Kidney tubule cell (primary cell): ENCODE measurements around the gene PPIP5K1.

Experiments
- DNase-seq: peaks from one replicate; pipeline ENCODE4 v3.0.0-alpha.2; 2018; ENCODE audit warnings: low spot score

PPIP5K1 gene

DNA sequence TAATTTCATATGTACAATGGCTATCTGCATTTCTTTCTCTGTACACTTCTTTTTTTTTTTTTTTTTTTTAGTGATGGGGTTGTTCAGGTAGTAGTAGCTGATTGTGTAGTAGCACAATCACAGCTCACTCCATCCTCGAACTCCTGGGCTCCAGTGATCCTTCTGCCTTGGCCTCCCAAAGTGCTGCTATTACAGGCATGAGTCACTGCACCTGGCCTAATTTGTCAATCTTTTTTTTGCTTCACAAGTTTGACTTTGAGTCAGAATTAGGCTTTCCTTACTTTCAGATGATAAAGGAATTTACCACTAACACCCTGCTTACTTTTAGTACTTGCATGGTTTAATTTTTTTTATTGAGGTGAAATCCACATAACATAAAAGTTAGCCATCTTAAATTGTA, 44.6 kb downstream of the PPIP5K1 start:
- DNase-seq: no peak

DNA sequence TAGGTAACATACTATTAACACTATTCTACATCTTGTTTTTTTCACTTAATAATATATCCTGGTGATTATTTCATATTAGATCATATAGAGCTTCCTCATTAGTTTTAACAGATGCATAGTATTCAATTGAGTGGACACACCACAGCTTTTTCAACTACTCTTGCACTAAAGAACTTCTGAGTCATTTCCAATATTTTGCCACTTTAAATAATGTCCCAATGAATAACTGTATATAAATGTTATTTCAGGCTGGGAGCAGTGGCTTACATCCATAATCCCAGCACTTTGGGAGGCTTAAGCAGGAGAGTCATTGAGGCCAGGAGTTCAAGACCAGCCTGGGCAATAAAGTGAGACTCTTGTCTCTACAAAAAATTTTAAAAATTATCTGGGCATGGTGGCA, 45.7 kb downstream of the PPIP5K1 start:
- no peak for DNase-seq

DNA sequence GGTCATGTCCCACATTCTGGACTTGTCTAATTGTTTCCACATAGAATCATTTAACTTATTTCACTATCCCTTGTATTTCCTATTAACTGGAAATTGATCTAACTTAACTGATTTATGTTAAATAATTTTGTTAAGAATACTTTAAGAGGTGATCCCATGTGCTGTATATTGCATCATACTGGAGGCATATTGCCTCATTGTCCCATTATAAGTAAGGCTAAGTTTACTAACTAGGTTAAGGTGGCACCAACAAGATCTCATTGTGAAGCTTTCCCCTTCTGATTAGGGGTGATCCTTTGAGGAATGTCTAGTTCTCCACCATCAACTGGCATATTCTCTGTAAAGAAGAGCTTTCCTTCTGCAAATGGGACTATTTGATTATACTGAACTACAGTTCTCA, 48.2 kb downstream of the PPIP5K1 start:
- no peak for DNase-seq

DNA sequence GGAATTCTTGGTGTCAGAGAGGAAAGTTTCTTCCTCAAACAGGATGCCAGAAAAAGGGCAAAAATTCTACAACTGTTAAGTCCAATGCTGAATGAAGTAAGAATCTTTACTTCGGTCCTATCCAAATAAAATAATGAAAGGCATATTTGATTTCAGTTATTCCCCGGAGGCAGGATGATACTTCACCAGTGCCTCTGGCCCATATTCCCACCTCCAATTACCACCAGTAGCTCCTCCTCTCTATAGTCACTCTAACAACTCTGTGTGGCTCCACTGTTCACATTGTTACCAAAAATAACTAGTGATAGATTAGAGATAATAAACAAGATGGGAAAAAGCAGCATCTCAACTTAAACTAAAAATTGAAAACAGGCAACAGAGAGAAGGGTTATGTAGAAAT, 51.9 kb downstream of the PPIP5K1 start:
- DNase-seq: no peak

DNA sequence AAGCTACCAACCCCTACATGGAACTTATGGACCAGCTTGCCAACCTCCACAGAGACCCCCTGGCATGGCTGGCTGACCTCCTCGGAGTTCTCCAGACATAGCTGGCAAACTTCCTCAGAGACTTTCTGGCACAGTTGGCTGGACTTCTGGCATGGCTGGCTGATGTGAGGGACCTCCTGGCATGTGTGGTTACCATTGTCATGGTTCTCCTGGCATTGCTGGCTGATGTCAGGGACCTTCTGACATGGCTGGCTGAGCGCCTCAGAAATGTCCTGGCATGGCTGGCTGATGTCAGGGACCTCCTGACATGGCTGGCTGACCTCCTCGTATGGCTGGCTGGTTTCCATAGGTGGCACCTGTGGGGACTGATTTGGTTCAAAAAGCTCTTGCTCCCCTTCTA, 55.1 kb downstream of the PPIP5K1 start:
- DNase-seq: peak; percentile 86

DNA sequence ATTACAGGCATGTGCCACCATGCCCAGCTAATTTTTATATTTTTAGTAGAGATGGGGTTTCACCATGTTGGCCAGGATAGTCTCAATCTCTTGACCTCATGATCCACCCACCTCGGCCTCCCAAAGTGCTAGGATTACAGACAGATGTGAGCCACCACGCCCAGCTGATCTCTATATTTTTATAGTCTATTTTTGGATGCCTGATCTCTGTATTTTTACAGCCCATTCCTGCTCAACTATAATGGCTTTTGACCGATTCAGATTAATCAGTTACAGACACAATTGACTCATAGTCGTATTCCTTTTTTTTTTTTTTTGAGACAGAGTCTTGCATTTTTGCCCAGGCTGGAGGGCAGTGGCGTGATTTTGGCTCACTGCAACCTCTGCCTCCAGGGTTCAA, 57.2 kb downstream of the PPIP5K1 start:
- DNase-seq: peak; percentile 76

DNA sequence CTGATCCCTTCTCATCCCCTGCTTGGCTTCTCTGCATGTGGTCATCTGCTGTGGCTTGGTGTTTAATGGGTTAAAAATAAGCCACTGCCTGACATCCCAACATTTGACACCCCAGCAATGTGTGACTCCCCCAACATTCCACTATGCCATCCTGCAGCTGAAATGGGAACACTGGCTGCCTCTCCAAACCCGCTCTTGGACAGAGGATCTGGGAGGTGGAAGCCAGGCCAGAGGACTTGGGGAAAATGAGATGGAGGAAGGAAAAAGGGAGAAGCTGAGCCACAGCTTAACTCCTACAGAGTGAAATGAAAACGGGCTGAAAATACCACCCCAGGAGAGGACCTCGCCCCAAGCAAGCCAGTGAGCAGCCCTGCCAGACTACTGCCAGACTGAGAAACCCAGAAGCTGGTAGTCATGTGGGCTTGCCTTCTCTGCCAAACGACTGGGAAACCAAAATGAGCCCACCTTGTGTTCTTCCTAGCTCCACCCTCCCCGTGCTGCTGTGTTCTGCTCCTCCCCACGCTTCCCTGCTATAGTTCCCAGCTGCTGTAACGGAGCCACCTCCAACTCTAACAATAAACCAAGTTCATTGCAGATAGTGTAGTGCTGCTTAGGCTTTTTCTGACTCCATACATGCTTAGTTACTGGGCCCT, 58.9 kb downstream of the PPIP5K1 start:
- DNase-seq: no peak

DNA sequence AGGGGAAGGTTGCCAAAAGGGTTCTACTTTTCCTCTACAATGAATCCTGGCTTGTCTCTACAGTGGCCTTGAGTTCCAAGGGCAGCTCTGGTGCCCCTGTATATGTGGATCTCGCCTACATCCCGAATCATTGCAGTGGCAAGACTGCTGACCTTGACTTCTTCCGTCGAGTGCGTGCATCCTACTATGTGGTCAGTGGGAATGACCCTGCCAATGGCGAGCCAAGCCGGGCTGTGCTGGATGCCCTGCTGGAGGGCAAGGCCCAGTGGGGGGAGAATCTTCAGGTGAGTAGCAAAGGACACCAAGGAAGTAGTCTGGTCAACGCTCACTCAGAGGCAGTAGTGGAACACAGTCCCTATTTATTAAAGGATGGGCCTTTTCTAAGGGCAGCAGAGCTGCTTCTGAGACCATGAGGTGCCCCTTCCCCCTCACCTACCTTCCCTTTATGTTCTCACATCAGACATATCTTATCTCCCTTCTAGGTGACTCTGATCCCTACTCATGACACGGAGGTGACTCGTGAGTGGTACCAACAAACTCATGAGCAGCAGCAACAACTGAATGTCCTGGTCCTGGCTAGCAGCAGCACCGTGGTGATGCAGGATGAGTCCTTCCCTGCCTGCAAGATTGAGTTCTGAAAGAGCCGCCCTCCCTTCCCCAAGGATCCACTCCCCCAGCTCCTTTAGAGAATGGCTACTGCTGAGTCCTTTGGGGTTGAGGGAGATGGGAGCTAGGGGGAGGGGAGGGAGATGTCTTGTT, 60.2 kb downstream of the PPIP5K1 start:
- DNase-seq: peak; percentile 46

DNA sequence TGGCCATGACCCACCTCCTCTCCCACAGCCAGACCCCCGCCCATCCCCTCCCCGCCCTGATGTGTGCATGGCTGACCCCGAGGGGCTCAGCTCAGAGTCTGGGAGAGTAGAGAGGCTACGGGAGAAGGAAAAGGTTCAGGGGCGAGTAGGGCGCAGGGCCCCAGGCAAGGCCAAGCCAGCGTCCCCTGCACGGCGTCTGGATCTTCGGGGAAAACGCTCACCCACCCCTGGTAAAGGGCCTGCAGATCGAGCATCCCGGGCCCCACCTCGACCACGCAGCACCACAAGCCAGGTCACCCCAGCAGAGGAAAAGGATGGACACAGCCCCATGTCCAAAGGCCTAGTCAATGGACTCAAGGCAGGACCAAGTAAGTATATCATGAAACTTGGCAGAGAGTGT, 60.9 kb downstream of the PPIP5K1 start:
- no peak for DNase-seq

DNA sequence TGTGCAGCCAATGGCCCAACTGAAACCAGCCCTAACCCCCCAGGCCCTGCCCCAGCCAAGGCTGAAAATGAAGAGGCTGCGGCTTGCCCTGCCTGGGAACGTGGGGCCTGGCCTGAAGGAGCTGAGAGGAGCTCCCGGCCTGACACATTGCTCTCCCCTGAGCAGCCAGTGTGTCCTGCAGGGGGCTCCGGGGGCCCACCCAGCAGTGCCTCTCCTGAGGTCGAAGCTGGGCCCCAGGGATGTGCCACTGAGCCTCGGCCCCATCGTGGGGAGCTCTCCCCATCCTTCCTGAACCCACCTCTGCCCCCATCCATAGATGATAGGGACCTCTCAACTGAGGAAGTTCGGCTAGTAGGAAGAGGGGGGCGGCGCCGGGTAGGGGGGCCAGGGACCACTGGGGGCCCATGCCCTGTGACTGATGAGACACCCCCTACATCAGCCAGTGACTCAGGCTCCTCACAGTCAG, 61.4 kb downstream of the PPIP5K1 start:
- DNase-seq: no peak

DNA sequence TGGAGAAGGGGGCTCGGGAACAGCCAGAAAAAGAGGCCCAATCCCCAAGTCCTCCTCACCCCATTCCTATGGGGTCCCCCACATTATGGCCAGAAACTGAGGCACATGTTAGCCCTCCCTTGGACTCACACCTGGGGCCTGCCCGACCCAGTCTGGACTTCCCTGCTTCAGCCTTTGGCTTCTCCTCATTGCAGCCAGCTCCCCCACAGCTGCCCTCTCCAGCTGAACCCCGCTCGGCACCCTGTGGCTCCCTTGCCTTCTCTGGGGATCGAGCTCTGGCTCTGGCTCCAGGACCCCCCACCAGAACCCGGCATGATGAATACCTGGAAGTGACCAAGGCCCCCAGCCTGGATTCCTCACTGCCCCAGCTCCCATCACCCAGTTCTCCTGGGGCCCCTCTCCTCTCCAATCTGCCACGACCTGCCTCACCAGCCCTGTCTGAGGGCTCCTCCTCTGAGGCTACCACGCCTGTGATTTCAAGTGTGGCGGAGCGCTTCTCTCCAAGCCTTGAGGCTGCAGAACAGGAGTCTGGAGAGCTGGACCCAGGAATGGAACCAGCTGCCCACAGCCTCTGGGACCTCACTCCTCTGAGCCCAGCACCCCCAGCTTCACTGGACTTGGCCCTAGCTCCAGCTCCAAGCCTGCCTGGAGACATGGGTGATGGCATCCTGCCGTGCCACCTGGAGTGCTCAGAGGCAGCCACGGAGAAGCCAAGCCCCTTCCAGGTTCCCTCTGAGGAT, 62.0 kb downstream of the PPIP5K1 start:
- DNase-seq: no peak

DNA sequence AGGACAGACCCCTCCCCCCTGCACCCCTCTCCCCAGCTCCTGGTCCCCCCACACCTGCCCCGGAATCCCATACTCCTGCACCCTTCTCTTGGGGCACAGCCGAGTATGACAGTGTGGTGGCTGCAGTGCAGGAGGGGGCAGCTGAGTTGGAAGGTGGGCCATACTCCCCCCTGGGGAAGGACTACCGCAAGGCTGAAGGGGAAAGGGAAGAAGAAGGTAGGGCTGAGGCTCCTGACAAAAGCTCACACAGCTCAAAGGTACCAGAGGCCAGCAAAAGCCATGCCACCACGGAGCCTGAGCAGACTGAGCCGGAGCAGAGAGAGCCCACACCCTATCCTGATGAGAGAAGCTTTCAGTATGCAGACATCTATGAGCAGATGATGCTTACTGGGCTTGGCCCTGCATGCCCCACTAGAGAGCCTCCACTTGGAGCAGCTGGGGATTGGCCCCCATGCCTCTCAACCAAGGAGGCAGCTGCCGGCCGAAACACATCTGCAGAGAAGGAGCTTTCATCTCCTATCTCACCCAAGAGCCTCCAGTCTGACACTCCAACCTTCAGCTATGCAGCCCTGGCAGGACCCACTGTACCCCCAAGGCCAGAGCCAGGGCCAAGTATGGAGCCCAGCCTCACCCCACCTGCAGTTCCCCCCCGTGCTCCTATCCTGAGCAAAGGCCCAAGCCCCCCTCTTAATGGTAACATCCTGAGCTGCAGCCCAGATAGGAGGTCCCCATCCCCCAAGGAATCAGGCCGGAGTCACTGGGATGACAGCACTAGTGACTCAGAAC, 62.8 kb downstream of the PPIP5K1 start:
- no peak for DNase-seq

DNA sequence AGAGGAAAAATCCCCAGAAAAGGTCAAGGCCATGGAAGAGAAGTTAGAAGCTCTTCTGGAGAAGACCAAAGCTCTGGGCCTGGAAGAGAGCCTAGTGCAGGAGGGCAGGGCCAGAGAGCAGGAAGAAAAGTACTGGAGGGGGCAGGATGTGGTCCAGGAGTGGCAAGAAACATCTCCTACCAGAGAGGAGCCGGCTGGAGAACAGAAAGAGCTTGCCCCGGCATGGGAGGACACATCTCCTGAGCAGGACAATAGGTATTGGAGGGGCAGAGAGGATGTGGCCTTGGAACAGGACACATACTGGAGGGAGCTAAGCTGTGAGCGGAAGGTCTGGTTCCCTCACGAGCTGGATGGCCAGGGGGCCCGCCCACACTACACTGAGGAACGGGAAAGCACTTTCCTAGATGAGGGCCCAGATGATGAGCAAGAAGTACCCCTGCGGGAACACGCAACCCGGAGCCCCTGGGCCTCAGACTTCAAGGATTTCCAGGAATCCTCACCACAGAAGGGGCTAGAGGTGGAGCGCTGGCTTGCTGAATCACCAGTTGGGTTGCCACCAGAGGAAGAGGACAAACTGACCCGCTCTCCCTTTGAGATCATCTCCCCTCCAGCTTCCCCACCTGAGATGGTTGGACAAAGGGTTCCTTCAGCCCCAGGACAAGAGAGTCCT, 63.6 kb downstream of the PPIP5K1 start:
- DNase-seq: no peak

DNA sequence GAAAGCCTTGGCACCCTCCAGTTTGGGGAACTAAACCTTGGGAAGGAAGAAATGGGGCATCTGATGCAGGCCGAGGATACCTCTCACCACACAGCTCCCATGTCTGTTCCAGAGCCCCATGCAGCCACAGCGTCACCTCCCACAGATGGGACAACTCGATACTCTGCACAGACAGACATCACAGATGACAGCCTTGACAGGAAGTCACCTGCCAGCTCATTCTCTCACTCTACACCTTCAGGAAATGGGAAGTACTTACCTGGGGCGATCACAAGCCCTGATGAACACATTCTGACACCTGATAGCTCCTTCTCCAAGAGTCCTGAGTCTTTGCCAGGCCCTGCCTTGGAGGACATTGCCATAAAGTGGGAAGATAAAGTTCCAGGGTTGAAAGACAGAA, 64.9 kb downstream of the PPIP5K1 start:
- no peak for DNase-seq

DNA sequence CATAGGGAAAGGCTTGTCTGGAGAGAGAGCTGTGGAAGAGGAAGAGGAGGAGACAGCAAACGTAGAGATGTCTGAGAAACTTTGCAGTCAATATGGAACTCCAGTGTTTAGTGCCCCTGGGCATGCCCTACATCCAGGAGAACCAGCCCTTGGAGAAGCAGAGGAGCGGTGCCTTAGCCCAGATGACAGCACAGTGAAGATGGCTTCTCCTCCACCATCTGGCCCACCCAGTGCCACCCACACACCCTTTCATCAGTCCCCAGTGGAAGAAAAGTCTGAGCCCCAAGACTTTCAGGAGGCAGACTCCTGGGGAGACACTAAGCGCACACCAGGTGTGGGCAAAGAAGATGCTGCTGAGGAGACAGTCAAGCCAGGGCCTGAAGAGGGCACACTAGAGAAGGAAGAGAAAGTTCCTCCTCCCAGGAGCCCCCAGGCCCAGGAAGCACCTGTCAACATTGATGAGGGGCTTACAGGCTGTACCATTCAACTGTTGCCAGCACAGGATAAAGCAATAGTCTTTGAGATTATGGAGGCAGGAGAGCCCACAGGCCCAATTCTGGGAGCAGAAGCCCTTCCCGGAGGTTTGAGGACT, 65.7 kb downstream of the PPIP5K1 start:
- DNase-seq: no peak

DNA sequence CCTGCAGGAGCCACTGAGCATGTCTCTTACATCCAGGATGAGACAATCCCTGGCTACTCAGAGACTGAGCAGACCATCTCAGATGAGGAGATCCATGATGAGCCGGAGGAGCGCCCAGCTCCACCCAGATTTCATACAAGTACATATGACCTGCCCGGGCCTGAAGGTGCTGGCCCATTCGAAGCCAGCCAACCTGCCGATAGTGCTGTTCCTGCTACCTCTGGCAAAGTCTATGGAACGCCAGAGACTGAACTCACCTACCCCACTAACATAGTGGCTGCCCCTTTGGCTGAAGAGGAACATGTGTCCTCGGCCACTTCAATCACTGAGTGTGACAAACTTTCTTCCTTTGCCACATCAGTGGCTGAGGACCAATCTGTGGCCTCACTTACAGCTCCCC, 66.4 kb downstream of the PPIP5K1 start:
- no peak for DNase-seq

DNA sequence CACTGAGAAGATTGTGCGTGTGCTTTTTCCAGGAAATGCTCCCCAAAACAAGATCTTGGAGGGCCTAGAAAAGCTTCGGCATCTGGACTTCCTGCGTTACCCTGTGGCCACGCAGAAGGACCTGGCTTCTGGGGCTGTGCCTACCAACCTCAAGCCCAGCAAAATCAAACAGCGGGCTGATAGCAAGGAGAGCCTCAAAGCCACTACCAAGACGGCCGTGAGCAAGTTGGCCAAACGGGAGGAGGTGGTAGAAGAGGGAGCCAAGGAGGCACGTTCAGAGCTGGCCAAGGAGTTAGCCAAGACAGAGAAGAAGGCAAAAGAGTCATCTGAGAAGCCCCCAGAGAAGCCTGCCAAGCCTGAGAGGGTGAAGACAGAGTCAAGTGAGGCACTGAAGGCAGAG, 67.8 kb downstream of the PPIP5K1 start:
- no peak for DNase-seq

DNA sequence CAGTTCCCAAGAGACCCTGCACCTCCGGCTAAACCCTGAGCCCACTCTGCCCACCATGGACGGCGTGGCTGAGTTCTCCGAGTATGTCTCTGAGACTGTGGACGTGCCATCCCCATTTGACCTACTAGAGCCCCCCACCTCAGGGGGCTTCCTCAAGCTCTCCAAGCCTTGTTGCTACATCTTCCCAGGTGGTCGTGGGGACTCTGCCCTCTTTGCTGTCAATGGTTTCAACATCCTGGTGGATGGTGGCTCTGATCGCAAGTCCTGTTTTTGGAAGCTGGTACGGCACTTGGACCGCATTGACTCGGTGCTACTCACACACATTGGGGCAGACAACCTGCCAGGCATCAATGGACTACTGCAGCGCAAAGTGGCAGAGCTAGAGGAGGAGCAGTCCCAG, 68.6 kb downstream of the PPIP5K1 start:
- no peak for DNase-seq

DNA sequence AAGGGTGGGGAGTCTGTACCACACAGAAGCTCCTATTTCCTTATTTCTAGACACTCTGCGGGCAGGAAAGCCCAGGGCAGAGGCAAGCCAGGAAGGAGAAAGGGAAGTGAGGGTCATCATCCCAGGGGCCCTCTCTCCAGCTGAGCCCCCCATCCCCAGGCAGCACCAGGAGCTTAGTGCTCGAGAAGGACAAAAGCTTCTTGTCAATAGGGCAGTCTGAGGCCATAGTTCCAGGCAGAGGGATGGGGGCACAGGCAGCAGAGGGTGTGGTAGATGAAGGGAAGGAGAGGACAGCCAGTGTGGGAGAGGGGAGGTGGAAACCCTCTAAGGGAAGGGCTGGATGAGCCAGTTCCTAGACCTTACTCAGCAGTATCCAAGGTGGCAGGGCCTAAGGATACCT, 69.9 kb downstream of the PPIP5K1 start:
- DNase-seq: no peak

DNA sequence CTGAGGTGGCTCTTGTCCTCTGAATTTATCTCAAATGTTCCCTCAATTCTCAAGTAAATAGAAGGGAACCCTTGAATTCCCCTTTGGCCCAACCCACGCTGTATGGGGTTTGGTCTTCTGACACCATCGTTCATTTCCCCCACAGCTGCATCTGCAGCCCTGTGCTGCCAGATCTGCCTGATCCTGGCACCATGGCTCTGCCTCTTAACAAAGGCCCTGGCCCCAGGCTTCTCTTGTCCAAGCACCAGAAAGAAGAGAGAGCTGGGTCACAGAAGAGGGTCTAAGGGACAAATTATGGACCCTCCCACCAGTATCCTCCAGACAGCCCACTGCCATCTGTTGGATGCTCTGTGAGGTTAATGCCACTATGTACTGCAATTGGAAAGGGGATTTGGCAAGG, 70.8 kb downstream of the PPIP5K1 start:
- DNase-seq: no peak

DNA sequence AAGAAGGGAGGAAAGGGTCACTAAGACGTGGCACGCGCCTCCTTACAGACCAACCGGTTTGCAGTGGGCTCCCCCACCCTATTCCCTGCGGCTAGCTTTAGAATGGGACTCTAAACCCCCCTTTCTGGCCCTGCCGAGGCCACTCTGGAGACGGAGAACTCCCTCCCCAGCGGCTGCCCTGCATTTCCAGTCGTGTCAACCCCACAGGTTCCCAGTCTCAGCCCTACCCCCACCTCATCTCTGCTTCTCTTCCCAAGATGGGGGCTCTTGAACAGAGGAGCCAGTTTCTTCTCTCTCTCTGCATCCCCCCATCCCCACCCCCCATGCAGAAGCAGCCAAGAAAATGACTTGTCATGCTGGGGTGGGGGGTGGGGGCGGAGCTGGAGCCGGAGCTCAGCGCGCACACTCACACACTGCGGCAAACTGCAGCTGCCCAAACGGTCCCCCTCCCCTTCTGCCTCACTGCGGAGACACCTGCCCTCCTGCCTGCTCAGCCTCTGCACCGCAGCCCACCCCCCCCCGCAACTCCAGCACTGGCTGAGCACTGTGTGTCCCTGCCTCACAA, 71.7 kb downstream of the PPIP5K1 start:
- no peak for DNase-seq
